GM12875 (cell line): ENCODE data around the gene ULBP2.
"Not testable (repeated sequence)": the region's sequence is repeated elsewhere in the genome, so short reads cannot be mapped to it uniquely, and the experiment has no call there.

ENCODE experiments used
- H3K4me3 ChIP-seq: one replicate; pipeline ENCODE4 v1.5.1; 2011; ENCODE audit warnings: low read depth, low read length, control low read depth
- CTCF ChIP-seq: IDR thresholded peaks from 2 replicates; pipeline ENCODE4 v1.5.1; 2011; ENCODE audit warnings: low read depth, mild to moderate bottlenecking, control low read depth, inconsistent platforms, low read length, moderate library complexity, borderline replicate concordance; ENCODE audit not compliant: insufficient read depth

The ULBP2 gene

GRCh38 chr6:149939909-149940671 lies 1.7 kb upstream of the ULBP2 start:
- no peak for TF ChIP-seq CTCF
- H3K4me3 ChIP-seq, result no peak overlapping the region

GRCh38 chr6:149940672-149940982 lies 1.2 kb upstream of the ULBP2 start:
- H3K4me3 ChIP-seq, result no peak overlapping the region
- TF ChIP-seq CTCF, result no peak

- TF ChIP-seq CTCF, result no peak
- H3K4me3 ChIP-seq, result no peak overlapping the region
Observed at GRCh38 chr6:149942461-149942829, 631 bp downstream of the ULBP2 start.

GRCh38 chr6:149943321-149943720 lies 1.5 kb downstream of the ULBP2 start:
- not testable (repeated sequence) for H3K4me3 ChIP-seq

GRCh38 chr6:149945276-149945675 lies 3.5 kb downstream of the ULBP2 start:
- H3K4me3 ChIP-seq, result not testable (repeated sequence)

GRCh38 chr6:149946631-149947030 lies 4.8 kb downstream of the ULBP2 start:
- H3K4me3 ChIP-seq, result not testable (repeated sequence)

GRCh38 chr6:149947533-149947932 lies 5.7 kb downstream of the ULBP2 start:
- not testable (repeated sequence) for H3K4me3 ChIP-seq

- TF ChIP-seq CTCF, result no peak
Observed at GRCh38 chr6:149948011-149948410, 6.2 kb downstream of the ULBP2 start.

GRCh38 chr6:149948616-149949015 lies 6.8 kb downstream of the ULBP2 start:
- no peak overlapping the region for H3K4me3 ChIP-seq
- TF ChIP-seq CTCF, result no peak

More at GRCh38 chr6:149948011-149948410, 6.2 kb downstream of the ULBP2 start:
- no peak overlapping the region for H3K4me3 ChIP-seq
